Neural progenitor cell (in vitro differentiated cells): Measurements from ENCODE around the gene DUS4L. TPM values are rescaled to one million over a fixed set of nuclear protein-coding genes. Genes with fewer than 3 reads are reported as not detected.

Source experiments
- DNase-seq: peaks from one replicate; pipeline ENCODE4 v3.0.0-alpha.2; 2016; ENCODE audit warnings: low spot score
- H2AFZ ChIP-seq: fragments of 200-600 bp; sonication (generic); replicated peaks from 2 replicates; pipeline ENCODE4 v1.6.1; 2016; ENCODE audit warnings: antibody characterized with exemption
- H3F3A ChIP-seq: fragments of 200-600 bp; sonication (generic); 2 replicates; pipeline ENCODE4 v1.6.1; 2016; ENCODE audit warnings: antibody characterized with exemption, low read depth
- H3K27ac ChIP-seq: fragments of 200-600 bp; sonication (generic); 2 replicates; pipeline ENCODE4 v1.5.1; 2016; ENCODE audit warnings: mild to moderate bottlenecking
- H3K27me3 ChIP-seq: fragments of 200-600 bp; sonication (generic); 2 replicates; pipeline ENCODE4 v1.6.1; 2016; ENCODE audit warnings: mild to moderate bottlenecking, moderate library complexity
- H3K36me3 ChIP-seq: fragments of 200-600 bp; sonication (generic); 2 replicates; pipeline ENCODE4 v1.5.1; 2016
- H3K4me1 ChIP-seq: fragments of 200-600 bp; sonication (generic); 2 replicates; pipeline ENCODE4 v1.6.1; 2016; ENCODE audit warnings: mixed run types
- H3K4me2 ChIP-seq: fragments of 200-600 bp; sonication (generic); 2 replicates; pipeline ENCODE4 v1.6.1; 2016
- H3K4me3 ChIP-seq: fragments of 200-600 bp; sonication (generic); 2 replicates; pipeline ENCODE4 v1.5.1; 2016
- H3K79me2 ChIP-seq: fragments of 200-600 bp; sonication (generic); 2 replicates; pipeline ENCODE4 v1.6.1; 2016; ENCODE audit warnings: low read depth
- H3K9ac ChIP-seq: fragments of 200-600 bp; sonication (generic); 2 replicates; pipeline ENCODE4 v1.6.1; 2016
- H3K9me3 ChIP-seq: fragments of 200-600 bp; sonication (generic); 2 replicates; pipeline ENCODE4 v1.5.1; 2016; ENCODE audit warnings: low read depth
- H4K20me1 ChIP-seq: fragments of 200-600 bp; sonication (generic); 2 replicates; pipeline ENCODE4 v1.6.1; 2016; ENCODE audit warnings: low read depth
- H3K27ac Mint-ChIP-seq: 3 replicates; pipeline ENCODE4 v1.8.0; 2021; ENCODE audit warnings: mixed read lengths
- H3K27me3 Mint-ChIP-seq: 2 replicates; pipeline ENCODE4 v1.8.0; 2022; ENCODE audit warnings: low read depth, mild to moderate bottlenecking, inconsistent platforms, moderate library complexity, mixed read lengths; ENCODE audit not compliant: insufficient read depth
- H3K36me3 Mint-ChIP-seq: 3 replicates; pipeline ENCODE4 v1.8.0; 2021; ENCODE audit warnings: mixed read lengths
- H3K4me1 Mint-ChIP-seq: 3 replicates; pipeline ENCODE4 v1.8.0; 2021; ENCODE audit warnings: mixed read lengths
- H3K4me3 Mint-ChIP-seq: 3 replicates; pipeline ENCODE4 v1.8.0; 2021; ENCODE audit warnings: mild to moderate bottlenecking, moderate library complexity, mixed read lengths
- H3K9me3 Mint-ChIP-seq: 3 replicates; pipeline ENCODE4 v1.8.0; 2020; ENCODE audit warnings: mixed read lengths
- CTCF ChIP-seq: fragments of 200-600 bp; sonication (generic); IDR thresholded peaks from 2 replicates; pipeline ENCODE4 v1.5.1; 2017; ENCODE audit warnings: antibody characterized with exemption, mild to moderate bottlenecking
- EZH2 ChIP-seq: fragments of 200-600 bp; sonication (generic); IDR thresholded peaks from 2 replicates; pipeline ENCODE4 v1.6.1; 2017; ENCODE audit warnings: antibody characterized with exemption, mild to moderate bottlenecking, moderate library complexity
- EZH2phosphoT487 ChIP-seq: fragments of 200-600 bp; sonication (generic); IDR thresholded peaks from 2 replicates; pipeline ENCODE4 v1.6.1; 2017; ENCODE audit warnings: antibody characterized with exemption
- total RNA-seq: library from RNA; depleted of rRNA; stranded (reverse); fragments of >200 nt; gene quantifications from 2 replicates; pipeline ENCODE4 v1.2.3, GENCODE V29; 2015; ENCODE audit warnings: low replicate concordance

DUS4L gene
- total RNA-seq, 1 donor from 2014 or later = 24.4 TPM

GRCh38 chr7:107593025-107593410 is 29.2 kb downstream of the DUS4L start:
- Histone ChIP-seq H3K4me2 (no peak overlapping the region), H2AFZ (no peak overlapping the region), H3K4me3 (no peak overlapping the region), H3F3A (peaks cover 3% of the 10 kb centered on the region), H3K9me3 (no peaks in the 10 kb centered on the region), H4K20me1 (no peaks in the 10 kb centered on the region), H3K9ac (no peak overlapping the region), H3K36me3 (no peaks in the 10 kb centered on the region), H3K79me2 (no peaks in the 10 kb centered on the region), H3K27ac (no peak overlapping the region), H3K27me3 (no peaks in the 10 kb centered on the region), H3K4me1 (no peaks in the 10 kb centered on the region)
- Mint-ChIP-seq H3K36me3 (peaks cover 18% of the 10 kb centered on the region), H3K27ac (no peak overlapping the region), H3K27me3 (no peaks in the 10 kb centered on the region), H3K9me3 (peaks cover 5% of the 10 kb centered on the region), H3K4me3 (no peak overlapping the region), H3K4me1 (no peaks in the 10 kb centered on the region)
- TF ChIP-seq EZH2 = no peak
- no peak for TF ChIP-seq CTCF
- TF ChIP-seq EZH2phosphoT487 = no peak
- DNase-seq = no peak

- DNase-seq = no peak
- H3K27me3 ChIP-seq = no peaks in the 10 kb centered on the region
- no peak overlapping the region for H3K4me3 Mint-ChIP-seq
- H3K9me3 ChIP-seq = no peaks in the 10 kb centered on the region
- no peak for TF ChIP-seq EZH2
- TF ChIP-seq EZH2phosphoT487 = no peak
- TF ChIP-seq CTCF = no peak
- H4K20me1 ChIP-seq = no peaks in the 10 kb centered on the region
- H3K79me2 ChIP-seq = no peaks in the 10 kb centered on the region
- H3K36me3 Mint-ChIP-seq = peaks cover 13% of the 10 kb centered on the region
- no peak overlapping the region for H2AFZ ChIP-seq
- H3K4me1 ChIP-seq = no peaks in the 10 kb centered on the region
- H3K9me3 Mint-ChIP-seq = no peaks in the 10 kb centered on the region
- no peak overlapping the region for H3K27ac ChIP-seq
- H3K27ac Mint-ChIP-seq = no peak overlapping the region
- H3K4me2 ChIP-seq = no peak overlapping the region
- H3K27me3 Mint-ChIP-seq = no peaks in the 10 kb centered on the region
- H3K4me3 ChIP-seq = no peak overlapping the region
- H3K9ac ChIP-seq = no peak overlapping the region
- H3F3A ChIP-seq = peaks cover 13% of the 10 kb centered on the region
- H3K36me3 ChIP-seq = no peaks in the 10 kb centered on the region
- no peaks in the 10 kb centered on the region for H3K4me1 Mint-ChIP-seq
Measured at GRCh38 chr7:107594961-107595737, 31.4 kb downstream of the DUS4L start.

DNA sequence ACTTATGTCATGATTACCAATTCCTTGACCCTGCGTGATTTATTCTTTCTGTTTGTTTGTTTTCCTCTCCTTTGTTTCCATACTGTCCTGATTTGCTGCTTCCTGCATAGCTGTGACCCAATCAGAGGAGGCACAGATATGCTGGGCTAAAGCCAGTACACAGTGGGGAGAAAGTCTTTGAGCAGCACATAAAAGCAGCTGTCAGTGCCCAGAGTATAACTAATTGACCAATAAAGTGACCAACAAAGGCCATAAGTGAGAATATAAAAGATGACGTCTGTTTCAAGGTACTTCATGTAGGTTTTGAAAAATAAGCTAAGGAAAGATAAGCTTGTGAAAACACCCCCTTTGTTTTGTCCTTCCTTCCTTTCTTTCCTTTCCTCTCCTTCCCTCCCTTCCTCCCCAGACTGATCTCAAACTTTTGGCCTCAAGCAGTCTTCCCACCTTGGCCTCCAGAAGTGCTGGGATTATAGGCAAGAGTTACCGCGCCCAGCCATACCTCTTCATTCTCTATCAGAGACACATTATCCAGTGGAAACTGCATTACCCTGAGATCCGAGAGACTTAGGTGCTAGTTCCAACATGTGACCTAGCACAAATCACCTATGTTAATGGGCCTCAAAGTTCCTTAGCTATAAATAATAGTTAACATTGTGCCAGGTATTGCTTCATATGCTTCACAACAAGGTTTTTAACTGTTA is 33.3 kb downstream of the DUS4L start:
- Mint-ChIP-seq H3K27me3 (no peaks in the 10 kb centered on the region), H3K4me3 (no peak overlapping the region), H3K27ac (no peak overlapping the region), H3K36me3 (peaks cover 13% of the 10 kb centered on the region), H3K9me3 (no peaks in the 10 kb centered on the region), H3K4me1 (no peaks in the 10 kb centered on the region)
- TF ChIP-seq EZH2 (no peak), CTCF (no peak), EZH2phosphoT487 (no peak)
- no peak overlapping the region for H3K27ac ChIP-seq
- no peaks in the 10 kb centered on the region for H3K36me3 ChIP-seq
- no peaks in the 10 kb centered on the region for H3K79me2 ChIP-seq
- no peak for DNase-seq
- H3K4me1 ChIP-seq = no peaks in the 10 kb centered on the region
- no peaks in the 10 kb centered on the region for H4K20me1 ChIP-seq
- H2AFZ ChIP-seq = no peak overlapping the region
- H3K27me3 ChIP-seq = no peaks in the 10 kb centered on the region
- no peak overlapping the region for H3K9ac ChIP-seq
- H3F3A ChIP-seq = peaks cover 14% of the 10 kb centered on the region
- no peak overlapping the region for H3K4me2 ChIP-seq
- H3K4me3 ChIP-seq = no peak overlapping the region
- no peaks in the 10 kb centered on the region for H3K9me3 ChIP-seq
